Measurements from ENCODE around the gene COPZ1. TPM values are rescaled to one million over a fixed set of nuclear protein-coding genes. Genes with fewer than 3 reads are reported as not detected.

Gene COPZ1
- total and polyA plus RNA-seq, 9 of the 15 experiments (the other 6 are each of a cell fraction or from before 2014, with no cell fraction given): 137 to 487 (median 233) TPM

DNA sequence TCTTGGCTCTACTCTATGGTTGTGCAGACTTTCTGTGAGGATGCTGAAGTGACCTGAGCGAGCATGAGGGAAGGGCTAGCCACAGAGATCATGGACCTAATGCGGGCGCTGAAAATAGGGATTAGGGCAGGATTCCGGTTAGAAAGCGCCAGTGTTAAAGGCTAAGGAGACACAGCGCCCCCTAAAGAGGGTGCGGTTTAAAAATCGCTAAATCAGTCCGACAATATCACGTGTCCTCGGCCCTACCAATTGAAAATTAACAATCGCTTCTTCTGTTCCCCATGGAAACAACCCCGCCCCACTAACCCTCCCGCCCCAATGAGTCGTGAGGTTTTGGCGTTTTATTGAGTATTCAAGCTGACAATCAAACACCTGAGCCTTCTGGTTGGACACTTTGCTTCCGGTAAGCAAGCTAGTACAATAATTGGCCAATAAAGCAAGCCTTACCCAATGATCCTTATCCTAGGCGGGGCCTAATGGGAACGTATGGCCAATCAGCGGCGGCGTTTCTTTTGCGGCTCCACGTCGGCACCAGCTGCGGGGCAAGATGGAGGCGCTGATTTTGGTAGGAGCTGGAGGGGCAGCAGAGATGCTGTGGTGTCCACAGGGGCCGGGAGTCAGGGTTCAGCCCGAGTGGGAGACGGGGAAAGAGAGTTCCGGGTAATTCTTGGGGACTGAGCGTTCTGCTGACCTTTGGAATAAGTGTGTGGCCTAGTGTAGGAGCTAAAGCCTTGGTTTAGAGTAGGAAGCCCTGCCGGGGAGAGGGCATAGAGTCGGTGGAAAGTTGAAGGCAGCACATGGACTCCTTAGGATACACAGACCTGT is at the start of gene COPZ1 (continued):
- TF ChIP-seq, protein P1, sequence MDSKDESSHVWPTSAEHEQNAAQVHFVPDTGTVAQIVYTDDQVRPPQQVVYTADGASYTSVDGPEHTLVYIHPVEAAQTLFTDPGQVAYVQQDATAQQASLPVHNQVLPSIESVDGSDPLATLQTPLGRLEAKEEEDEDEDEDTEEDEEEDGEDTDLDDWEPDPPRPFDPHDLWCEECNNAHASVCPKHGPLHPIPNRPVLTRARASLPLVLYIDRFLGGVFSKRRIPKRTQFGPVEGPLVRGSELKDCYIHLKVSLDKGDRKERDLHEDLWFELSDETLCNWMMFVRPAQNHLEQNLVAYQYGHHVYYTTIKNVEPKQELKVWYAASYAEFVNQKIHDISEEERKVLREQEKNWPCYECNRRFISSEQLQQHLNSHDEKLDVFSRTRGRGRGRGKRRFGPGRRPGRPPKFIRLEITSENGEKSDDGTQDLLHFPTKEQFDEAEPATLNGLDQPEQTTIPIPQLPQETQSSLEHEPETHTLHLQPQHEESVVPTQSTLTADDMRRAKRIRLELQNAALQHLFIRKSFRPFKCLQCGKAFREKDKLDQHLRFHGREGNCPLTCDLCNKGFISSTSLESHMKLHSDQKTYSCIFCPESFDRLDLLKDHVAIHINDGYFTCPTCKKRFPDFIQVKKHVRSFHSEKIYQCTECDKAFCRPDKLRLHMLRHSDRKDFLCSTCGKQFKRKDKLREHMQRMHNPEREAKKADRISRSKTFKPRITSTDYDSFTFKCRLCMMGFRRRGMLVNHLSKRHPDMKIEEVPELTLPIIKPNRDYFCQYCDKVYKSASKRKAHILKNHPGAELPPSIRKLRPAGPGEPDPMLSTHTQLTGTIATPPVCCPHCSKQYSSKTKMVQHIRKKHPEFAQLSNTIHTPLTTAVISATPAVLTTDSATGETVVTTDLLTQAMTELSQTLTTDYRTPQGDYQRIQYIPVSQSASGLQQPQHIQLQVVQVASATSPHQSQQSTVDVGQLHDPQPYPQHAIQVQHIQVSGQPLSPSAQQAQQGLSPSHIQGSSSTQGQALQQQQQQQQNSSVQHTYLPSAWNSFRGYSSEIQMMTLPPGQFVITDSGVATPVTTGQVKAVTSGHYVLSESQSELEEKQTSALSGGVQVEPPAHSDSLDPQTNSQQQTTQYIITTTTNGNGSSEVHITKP (IDR thresholded peaks at IDR 0.05; ENCODE audit: partially characterized antibody): peak; percentile 66
- TF ChIP-seq SRF (CRISPR knock-in tag; IDR thresholded peaks at IDR 0.05): peak; percentile 14 to 44; a peak in 1 of 4 replicates
- peak; percentile 63 for TF ChIP-seq PHF20 (IDR thresholded peaks at IDR 0.05; ENCODE audit: partially characterized antibody)
- no peak for TF ChIP-seq ZNF507 (tag; conservative IDR thresholded peaks at IDR 0.05)
- TF ChIP-seq SNAPC5 (CRISPR knock-in tag; IDR thresholded peaks at IDR 0.05): no peak
- no peak for TF ChIP-seq ZNF561 (CRISPR knock-in tag; conservative IDR thresholded peaks at IDR 0.05)
- 0 out of 2 replicates have a peak, but pooled peaks have one; percentile 12 for TF ChIP-seq ZC3H8 (IDR thresholded peaks at IDR 0.05)
- peak; percentile 11 to 16 for TF ChIP-seq E2F6 (IDR thresholded peaks at IDR 0.05; ENCODE audit: borderline replicate concordance in 1 of 2, extremely low read depth in 1 of 2, insufficient read depth in 1 of 2, insufficient read length in 1 of 2, low read depth in 1 of 2, low read length in 1 of 2, poor library complexity in 1 of 2, severe bottlenecking in 1 of 2)
- TF ChIP-seq ZNF696 (CRISPR knock-in tag; conservative IDR thresholded peaks at IDR 0.05): no peak
- TF ChIP-seq, protein P2, sequence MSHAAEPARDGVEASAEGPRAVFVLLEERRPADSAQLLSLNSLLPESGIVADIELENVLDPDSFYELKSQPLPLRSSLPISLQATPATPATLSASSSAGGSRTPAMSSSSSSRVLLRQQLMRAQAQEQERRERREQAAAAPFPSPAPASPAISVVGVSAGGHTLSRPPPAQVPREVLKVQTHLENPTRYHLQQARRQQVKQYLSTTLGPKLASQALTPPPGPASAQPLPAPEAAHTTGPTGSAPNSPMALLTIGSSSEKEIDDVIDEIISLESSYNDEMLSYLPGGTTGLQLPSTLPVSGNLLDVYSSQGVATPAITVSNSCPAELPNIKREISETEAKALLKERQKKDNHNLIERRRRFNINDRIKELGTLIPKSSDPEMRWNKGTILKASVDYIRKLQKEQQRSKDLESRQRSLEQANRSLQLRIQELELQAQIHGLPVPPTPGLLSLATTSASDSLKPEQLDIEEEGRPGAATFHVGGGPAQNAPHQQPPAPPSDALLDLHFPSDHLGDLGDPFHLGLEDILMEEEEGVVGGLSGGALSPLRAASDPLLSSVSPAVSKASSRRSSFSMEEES (CRISPR knock-in tag; IDR thresholded peaks at IDR 0.05): peak; percentile 72
- TF ChIP-seq EP300 (IDR thresholded peaks at IDR 0.05; ENCODE audit: low read length): peak; percentile 67
- TF ChIP-seq MCM3 (IDR thresholded peaks at IDR 0.05): no peak
- no peak for TF ChIP-seq PTBP1 (IDR thresholded peaks at IDR 0.05; ENCODE audit: low read depth, low read length)
- TF ChIP-seq CBX8 (IDR thresholded peaks at IDR 0.05; ENCODE audit: borderline replicate concordance, extremely low read depth, low read depth, low read length, poor library complexity, severe bottlenecking): no peak
- TF ChIP-seq COPS2 (conservative IDR thresholded peaks at IDR 0.05): no peak
- TF ChIP-seq, protein P3, sequence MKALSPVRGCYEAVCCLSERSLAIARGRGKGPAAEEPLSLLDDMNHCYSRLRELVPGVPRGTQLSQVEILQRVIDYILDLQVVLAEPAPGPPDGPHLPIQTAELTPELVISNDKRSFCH (CRISPR knock-in tag; IDR thresholded peaks at IDR 0.05): no peak
- TF ChIP-seq, protein P3 (tag; IDR thresholded peaks at IDR 0.05): no peak; the same call in none of the 2 replicates
